Endodermal cell (in vitro differentiated cells): ENCODE measurements around the gene DAPK1. TPM values are rescaled to one million over a fixed set of nuclear protein-coding genes. Genes with fewer than 3 reads are reported as not detected.

Experiments used
- DNase-seq: peaks from one replicate; pipeline ENCODE4 v3.0.0-alpha.2; 2017
- H3K27ac ChIP-seq: 2 replicates; pipeline ENCODE4 v1.5.1; 2013; ENCODE audit warnings: mild to moderate bottlenecking, low read depth, low read length, moderate library complexity
- H3K27me3 ChIP-seq: 2 replicates; pipeline ENCODE4 v1.6.1; 2013; ENCODE audit warnings: mild to moderate bottlenecking, low read length, moderate library complexity; ENCODE audit not compliant: insufficient read depth, control insufficient read depth, poor library complexity, severe bottlenecking
- H3K36me3 ChIP-seq: 2 replicates; pipeline ENCODE4 v1.7.0; 2013; ENCODE audit warnings: mild to moderate bottlenecking, low read length, moderate library complexity; ENCODE audit not compliant: control insufficient read depth, insufficient read depth
- H3K4me1 ChIP-seq: one replicate; pipeline ENCODE4 v1.7.0; 2013; ENCODE audit warnings: low read length; ENCODE audit not compliant: control insufficient read depth, insufficient read depth
- H3K4me3 ChIP-seq: 2 replicates; pipeline ENCODE4 v1.5.1; 2013; ENCODE audit warnings: mild to moderate bottlenecking, low read length, moderate library complexity
- H3K9ac ChIP-seq: 2 replicates; pipeline ENCODE4 v1.6.1; 2013; ENCODE audit warnings: mild to moderate bottlenecking, low read length, moderate library complexity; ENCODE audit not compliant: poor library complexity, severe bottlenecking; ENCODE audit errors: extremely low read depth
- H3K9me3 ChIP-seq: 2 replicates; pipeline ENCODE4 v1.6.1; 2013; ENCODE audit warnings: mild to moderate bottlenecking, low read length, moderate library complexity; ENCODE audit not compliant: control insufficient read depth
- H3K27ac Mint-ChIP-seq: 2 replicates; pipeline ENCODE4 v1.8.0; 2020; ENCODE audit warnings: mixed read lengths
- H3K27me3 Mint-ChIP-seq: 2 replicates; pipeline ENCODE4 v1.8.0; 2021; ENCODE audit warnings: mild to moderate bottlenecking, mixed read lengths; ENCODE audit not compliant: insufficient read depth
- H3K36me3 Mint-ChIP-seq: 2 replicates; pipeline ENCODE4 v1.8.0; 2020; ENCODE audit warnings: low read depth, mixed read lengths
- H3K4me1 Mint-ChIP-seq: 2 replicates; pipeline ENCODE4 v1.8.0; 2020; ENCODE audit warnings: mixed read lengths
- H3K4me3 Mint-ChIP-seq: 2 replicates; pipeline ENCODE4 v1.8.0; 2020; ENCODE audit warnings: mild to moderate bottlenecking, moderate library complexity, mixed read lengths
- H3K9me3 Mint-ChIP-seq: 2 replicates; pipeline ENCODE4 v1.8.0; 2020; ENCODE audit warnings: mild to moderate bottlenecking, mixed read lengths
- CTCF ChIP-seq: fragments of 200-600 bp; sonication (generic); conservative IDR thresholded peaks from 2 replicates; pipeline ENCODE4 v1.5.0; 2021; ENCODE audit warnings: antibody characterized with exemption, mild to moderate bottlenecking
- WGBS, 2 experiments: methylation state at CpG; one replicate each; pipeline versions ENCODE4 v1.1.5 to v1.1.7; 2013; ENCODE audit warnings: missing lambda C conversion rate in 2 of 2, mixed read lengths in 1 of 2; ENCODE audit not compliant: insufficient coverage in 1 of 2, insufficient read length in 1 of 2; 5-methylcytosine and 5-hydroxymethylcytosine counted together
- total RNA-seq, 2 donors: library from RNA; stranded (reverse); fragmentation: NEBNext Ultra II Directional in 1 of 2; extraction: Animal tissue kit (Norgen Biotek cat#: 25700) in 1 of 2; gene quantifications; 2 replicates in 1 of 2; 3 replicates in 1 of 2; pipeline ENCODE4 v1.2.1, GENCODE V29; 2021

DAPK1 gene
- total RNA-seq, 2 donors from 2014 or later = 117 to 139 TPM

- H3K27ac ChIP-seq = no peak overlapping the region
- no peaks in the 10 kb centered on the region for H3K27me3 ChIP-seq
- no peak overlapping the region for H3K9ac ChIP-seq
- H3K4me3 Mint-ChIP-seq = no peak overlapping the region
- no peak for TF ChIP-seq CTCF
- H3K9me3 ChIP-seq = peaks cover 44% of the 10 kb centered on the region
- H3K9me3 Mint-ChIP-seq = peaks cover 36% of the 10 kb centered on the region
- H3K4me1 Mint-ChIP-seq = no peaks in the 10 kb centered on the region
- no peaks in the 10 kb centered on the region for H3K27me3 Mint-ChIP-seq
- DNase-seq = no peak
- peaks cover 86% of the 10 kb centered on the region for H3K36me3 ChIP-seq
- 96 to 97% methylated on average over 7 to 8 of the region's 8 CpGs for WGBS, 2 experiments
- no peak overlapping the region for H3K27ac Mint-ChIP-seq
- H3K4me1 ChIP-seq = no peaks in the 10 kb centered on the region
- peaks cover 90% of the 10 kb centered on the region for H3K36me3 Mint-ChIP-seq
- H3K4me3 ChIP-seq = no peak overlapping the region
Measured at GRCh38 chr9:87668222-87668621, 170.6 kb downstream of the DAPK1 start.

- Mint-ChIP-seq H3K4me3 (no peak overlapping the region), H3K27ac (no peak overlapping the region), H3K27me3 (no peaks in the 10 kb centered on the region), H3K4me1 (no peaks in the 10 kb centered on the region), H3K9me3 (peaks cover 36% of the 10 kb centered on the region), H3K36me3 (peaks cover 90% of the 10 kb centered on the region)
- Histone ChIP-seq H3K9me3 (peaks cover 44% of the 10 kb centered on the region), H3K4me1 (no peaks in the 10 kb centered on the region), H3K27ac (no peak overlapping the region), H3K36me3 (peaks cover 87% of the 10 kb centered on the region), H3K27me3 (no peaks in the 10 kb centered on the region), H3K9ac (no peak overlapping the region), H3K4me3 (no peak overlapping the region)
- no peak for DNase-seq
- 93 to 95% methylated on average over 4 of the region's 4 CpGs for WGBS, 2 experiments
- TF ChIP-seq CTCF = no peak
Measured at GRCh38 chr9:87668722-87669121, 171.1 kb downstream of the DAPK1 start.

GRCh38 chr9:87670572-87671264, 173.1 kb downstream of the DAPK1 start:
- Histone ChIP-seq H3K9ac (no peak overlapping the region), H3K4me1 (no peaks in the 10 kb centered on the region), H3K4me3 (no peak overlapping the region), H3K36me3 (peaks cover 69% of the 10 kb centered on the region), H3K27ac (no peak overlapping the region), H3K27me3 (no peaks in the 10 kb centered on the region), H3K9me3 (peaks cover 26% of the 10 kb centered on the region)
- Mint-ChIP-seq H3K9me3 (peaks cover 20% of the 10 kb centered on the region), H3K27ac (no peak overlapping the region), H3K4me1 (no peaks in the 10 kb centered on the region), H3K36me3 (peaks cover 79% of the 10 kb centered on the region), H3K4me3 (no peak overlapping the region), H3K27me3 (no peaks in the 10 kb centered on the region)
- no peak for DNase-seq
- no peak for TF ChIP-seq CTCF
- 92 to 97% methylated on average over 13 to 18 of the region's 18 CpGs for WGBS, 2 experiments
